AG10803 (cell line): Measurements from ENCODE around the gene ZSCAN9.
A peak's percentile ranks its signal among the peaks of the same experiment; 100 is the strongest.

Experiments
- DNase-seq: peaks from one replicate; pipeline ENCODE4 v3.0.0; 2010; ENCODE audit warnings: low read depth
- H3K4me3 ChIP-seq: 2 replicates; pipeline ENCODE4 v1.5.1; 2011; ENCODE audit warnings: mild to moderate bottlenecking, low read length, control low read depth
- TF ChIP-seq, protein P1 (sequence below): conservative IDR thresholded peaks from 2 replicates; pipeline ENCODE4 v1.5.1; 2011; ENCODE audit warnings: mild to moderate bottlenecking, low read length, control low read depth, inconsistent platforms

Gene ZSCAN9

DNA sequence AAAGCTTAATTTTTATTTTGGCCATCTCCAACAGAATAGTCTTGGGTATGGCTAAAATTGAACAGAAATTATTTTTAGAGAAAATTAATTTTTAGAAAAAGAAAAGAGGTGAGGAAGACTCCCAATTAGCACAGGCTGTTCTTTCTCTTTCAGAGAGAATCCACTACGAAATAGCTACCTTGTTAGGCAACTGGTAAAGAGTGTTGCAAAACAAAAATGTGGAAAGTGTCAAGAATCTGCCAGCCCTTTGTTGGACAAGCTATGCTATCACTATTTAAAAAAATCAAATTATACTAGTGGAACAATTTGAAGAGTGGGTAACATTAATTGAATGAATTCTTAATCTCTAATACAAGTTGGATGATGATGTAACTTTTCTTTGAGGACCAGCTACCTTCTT is 19.2 kb upstream of the ZSCAN9 start:
- H3K4me3 ChIP-seq: no peak overlapping the region
- DNase-seq: no peak
- TF ChIP-seq, protein P1, sequence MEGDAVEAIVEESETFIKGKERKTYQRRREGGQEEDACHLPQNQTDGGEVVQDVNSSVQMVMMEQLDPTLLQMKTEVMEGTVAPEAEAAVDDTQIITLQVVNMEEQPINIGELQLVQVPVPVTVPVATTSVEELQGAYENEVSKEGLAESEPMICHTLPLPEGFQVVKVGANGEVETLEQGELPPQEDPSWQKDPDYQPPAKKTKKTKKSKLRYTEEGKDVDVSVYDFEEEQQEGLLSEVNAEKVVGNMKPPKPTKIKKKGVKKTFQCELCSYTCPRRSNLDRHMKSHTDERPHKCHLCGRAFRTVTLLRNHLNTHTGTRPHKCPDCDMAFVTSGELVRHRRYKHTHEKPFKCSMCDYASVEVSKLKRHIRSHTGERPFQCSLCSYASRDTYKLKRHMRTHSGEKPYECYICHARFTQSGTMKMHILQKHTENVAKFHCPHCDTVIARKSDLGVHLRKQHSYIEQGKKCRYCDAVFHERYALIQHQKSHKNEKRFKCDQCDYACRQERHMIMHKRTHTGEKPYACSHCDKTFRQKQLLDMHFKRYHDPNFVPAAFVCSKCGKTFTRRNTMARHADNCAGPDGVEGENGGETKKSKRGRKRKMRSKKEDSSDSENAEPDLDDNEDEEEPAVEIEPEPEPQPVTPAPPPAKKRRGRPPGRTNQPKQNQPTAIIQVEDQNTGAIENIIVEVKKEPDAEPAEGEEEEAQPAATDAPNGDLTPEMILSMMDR: no peak

GRCh38 chr6:28206527-28206926 is 18.5 kb upstream of the ZSCAN9 start:
- no peak overlapping the region for H3K4me3 ChIP-seq
- TF ChIP-seq, protein P1: no peak
- DNase-seq: no peak

GRCh38 chr6:28206928-28207509 is 18.1 kb upstream of the ZSCAN9 start:
- TF ChIP-seq, protein P1: no peak
- peak; percentile 12 for DNase-seq
- peak overlapping the region; percentile 55 for H3K4me3 ChIP-seq

GRCh38 chr6:28207510-28208110 is 17.5 kb upstream of the ZSCAN9 start:
- H3K4me3 ChIP-seq: peak overlapping the region; percentile 55
- TF ChIP-seq, protein P1: no peak
- DNase-seq: peak; percentile 8

DNA sequence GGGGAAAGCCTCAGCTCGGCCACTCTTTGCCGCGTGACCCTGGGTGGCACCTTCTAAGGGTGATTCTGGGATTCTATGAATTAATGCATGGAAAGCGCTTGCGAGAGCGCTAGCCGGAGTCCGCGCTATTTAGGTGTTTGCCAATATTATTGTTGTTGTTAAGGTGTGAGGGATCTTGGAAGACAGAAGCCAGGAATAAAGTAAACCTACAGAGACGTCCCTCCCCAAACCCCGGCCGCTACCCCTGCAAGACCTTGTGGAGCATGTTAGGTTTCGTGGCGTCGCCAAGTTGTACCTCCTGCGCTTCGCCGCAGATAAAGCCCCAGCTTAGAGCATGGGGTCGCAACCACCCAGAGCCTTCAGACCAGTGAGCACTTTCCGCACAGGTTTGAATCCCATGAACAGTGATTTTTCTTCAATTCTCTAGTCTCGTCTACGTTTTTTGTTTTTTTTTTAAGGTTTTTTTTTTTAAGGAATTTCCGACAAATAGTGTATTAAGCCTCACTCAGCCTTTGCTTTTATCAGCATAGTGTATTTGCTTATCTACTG is 16.9 kb upstream of the ZSCAN9 start:
- DNase-seq: no peak
- TF ChIP-seq, protein P1: no peak
- H3K4me3 ChIP-seq: peak overlapping the region; percentile 55

DNA sequence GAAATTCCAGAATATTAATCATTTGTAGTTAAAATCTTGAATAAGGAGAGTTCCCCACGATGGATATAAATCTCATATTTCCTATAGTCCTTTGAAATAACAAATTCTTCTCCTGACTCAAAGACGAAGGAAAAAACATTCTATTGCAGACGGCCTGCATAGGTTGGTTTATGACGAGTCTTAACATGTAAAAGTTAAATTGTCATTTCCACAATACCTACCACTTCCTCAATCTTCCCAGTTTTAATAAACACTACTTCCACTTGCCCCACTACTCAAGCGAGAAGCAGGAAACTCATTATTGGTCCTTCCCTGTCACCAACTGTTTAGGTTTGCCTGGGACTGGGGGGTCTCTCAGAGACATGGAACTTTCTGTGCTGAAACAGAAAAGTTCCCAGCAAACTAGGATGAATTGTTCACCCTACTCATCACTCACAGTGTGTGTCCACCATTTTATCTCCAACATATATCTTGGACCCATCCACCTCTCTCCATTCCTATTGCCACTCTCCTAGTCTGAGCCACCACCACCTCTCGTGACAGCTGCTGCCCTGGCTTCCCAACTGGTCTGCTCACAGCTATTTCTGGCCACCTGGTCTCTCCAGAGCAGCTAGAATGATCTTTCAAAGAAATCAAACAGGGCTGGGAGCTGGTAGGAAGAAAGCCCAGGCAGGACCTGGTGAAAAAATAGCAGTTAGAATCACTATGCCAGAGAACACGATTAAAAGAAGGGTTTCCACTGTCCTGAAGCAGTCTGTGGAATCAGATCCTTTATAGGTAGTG is 15.1 kb upstream of the ZSCAN9 start:
- TF ChIP-seq, protein P1: no peak
- DNase-seq: no peak
- no peak overlapping the region for H3K4me3 ChIP-seq
